Measurements from ENCODE around the gene L3MBTL3. TPM values are rescaled to one million over a fixed set of nuclear protein-coding genes. Genes with fewer than 3 reads are reported as not detected.

The L3MBTL3 gene
- total and polyA plus RNA-seq, 7 donors = 2.1 to 10.4 (median 4.2) TPM

DNA sequence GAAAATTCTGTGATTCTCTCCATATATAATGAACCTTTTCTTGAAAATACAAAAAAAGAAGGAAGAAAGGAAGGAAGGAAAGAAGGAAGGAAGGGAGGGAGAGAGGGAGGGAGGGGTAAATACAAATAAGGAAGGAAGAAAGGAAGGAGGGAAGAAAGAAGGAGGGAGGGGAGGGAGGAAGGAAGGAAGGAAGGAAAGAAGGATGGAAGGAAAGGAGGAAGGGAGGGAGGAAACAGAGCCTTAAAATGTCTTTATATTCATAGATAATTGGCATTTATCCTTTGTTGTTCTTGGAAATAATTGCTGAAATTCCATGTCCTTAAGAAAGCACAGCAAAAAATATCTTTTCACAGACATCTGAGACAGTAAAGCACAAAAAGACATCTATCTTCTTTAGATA is 164.1 kb downstream of the L3MBTL3 start:
- no peaks in the 10 kb centered on the region for H3K9me3 ChIP-seq
- intact Hi-C loops (cut with DNase I) = no loop called here
- TF ChIP-seq EP300 (IDR thresholded peaks at IDR 0.05) (no peak), POLR2AphosphoS5 (IDR thresholded peaks at IDR 0.05) (no peak), POLR2A (IDR thresholded peaks at IDR 0.05) (no peak)
- TF ChIP-seq, protein P1, sequence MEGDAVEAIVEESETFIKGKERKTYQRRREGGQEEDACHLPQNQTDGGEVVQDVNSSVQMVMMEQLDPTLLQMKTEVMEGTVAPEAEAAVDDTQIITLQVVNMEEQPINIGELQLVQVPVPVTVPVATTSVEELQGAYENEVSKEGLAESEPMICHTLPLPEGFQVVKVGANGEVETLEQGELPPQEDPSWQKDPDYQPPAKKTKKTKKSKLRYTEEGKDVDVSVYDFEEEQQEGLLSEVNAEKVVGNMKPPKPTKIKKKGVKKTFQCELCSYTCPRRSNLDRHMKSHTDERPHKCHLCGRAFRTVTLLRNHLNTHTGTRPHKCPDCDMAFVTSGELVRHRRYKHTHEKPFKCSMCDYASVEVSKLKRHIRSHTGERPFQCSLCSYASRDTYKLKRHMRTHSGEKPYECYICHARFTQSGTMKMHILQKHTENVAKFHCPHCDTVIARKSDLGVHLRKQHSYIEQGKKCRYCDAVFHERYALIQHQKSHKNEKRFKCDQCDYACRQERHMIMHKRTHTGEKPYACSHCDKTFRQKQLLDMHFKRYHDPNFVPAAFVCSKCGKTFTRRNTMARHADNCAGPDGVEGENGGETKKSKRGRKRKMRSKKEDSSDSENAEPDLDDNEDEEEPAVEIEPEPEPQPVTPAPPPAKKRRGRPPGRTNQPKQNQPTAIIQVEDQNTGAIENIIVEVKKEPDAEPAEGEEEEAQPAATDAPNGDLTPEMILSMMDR (IDR thresholded peaks at IDR 0.05) = no peak

DNA sequence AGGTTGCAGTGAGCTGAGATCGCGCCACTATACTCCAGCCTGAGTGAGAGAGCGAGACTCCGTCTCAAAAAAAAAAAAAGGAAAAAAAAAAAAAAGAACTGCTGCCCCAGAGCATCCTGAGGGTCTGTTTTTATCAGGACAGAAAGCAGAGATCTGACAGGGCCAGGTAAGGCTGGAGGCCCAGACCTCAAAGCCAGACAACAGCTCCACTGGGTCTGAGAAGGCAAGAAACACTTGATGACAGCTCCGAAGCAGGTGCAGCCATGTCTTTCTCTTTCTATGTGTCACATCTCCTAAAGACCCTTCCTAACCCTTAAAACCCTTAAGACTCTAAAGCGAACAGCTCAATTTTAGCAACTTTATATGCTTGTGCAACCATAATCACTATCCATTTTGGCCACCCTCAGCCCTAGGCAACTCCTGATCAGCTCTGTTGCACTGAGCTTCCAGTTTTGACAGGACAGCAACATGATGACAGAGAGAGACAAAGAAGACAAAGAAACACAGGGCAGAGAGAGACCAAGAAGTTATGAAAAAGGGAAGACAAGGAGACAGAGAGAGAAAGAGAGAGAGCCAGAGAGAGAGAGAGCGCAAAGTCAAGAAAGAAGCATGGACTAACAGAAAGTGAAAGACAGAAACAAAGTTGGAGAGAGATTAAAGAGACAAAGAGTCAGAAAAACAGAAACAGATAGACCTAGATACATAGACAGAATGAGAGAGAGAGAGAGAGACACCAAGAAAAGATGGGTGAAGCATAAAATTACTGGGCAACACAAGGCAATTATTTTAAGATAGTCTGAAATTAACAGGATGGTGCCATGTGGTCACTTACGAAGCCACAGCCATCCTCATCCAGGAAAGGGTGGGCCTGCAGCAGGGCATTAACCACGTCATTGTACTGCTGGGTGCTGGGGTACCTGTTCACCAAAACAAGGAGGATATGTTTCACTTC is 165.2 kb downstream of the L3MBTL3 start:
- Histone ChIP-seq H3K27me3 (no peaks in the 10 kb centered on the region), H3K36me3 (no peaks in the 10 kb centered on the region), H3K4me3 (no peak overlapping the region), H3K9me3 (no peaks in the 10 kb centered on the region), H3K27ac (no peak overlapping the region), H3K4me1 (no peaks in the 10 kb centered on the region)
- intact Hi-C loops (cut with DNase I) = no loop called here
- 84 to 93% methylated on average over 9 of the region's 9 CpGs for WGBS, 2 donors
- DNase-seq = no peak
- TF ChIP-seq, protein P1 (IDR thresholded peaks at IDR 0.05) = no peak
- TF ChIP-seq EP300 (IDR thresholded peaks at IDR 0.05) = no peak
- TF ChIP-seq POLR2AphosphoS5 (IDR thresholded peaks at IDR 0.05) = no peak
- TF ChIP-seq POLR2A (IDR thresholded peaks at IDR 0.05) = no peak

More for the DNA sequence above, 164.1 kb downstream of the L3MBTL3 start:
- Histone ChIP-seq H3K27me3 (no peaks in the 10 kb centered on the region), H3K36me3 (no peaks in the 10 kb centered on the region), H3K4me1 (no peaks in the 10 kb centered on the region), H3K4me3 (no peak overlapping the region), H3K27ac (no peak overlapping the region)
- DNase-seq = no peak

DNA sequence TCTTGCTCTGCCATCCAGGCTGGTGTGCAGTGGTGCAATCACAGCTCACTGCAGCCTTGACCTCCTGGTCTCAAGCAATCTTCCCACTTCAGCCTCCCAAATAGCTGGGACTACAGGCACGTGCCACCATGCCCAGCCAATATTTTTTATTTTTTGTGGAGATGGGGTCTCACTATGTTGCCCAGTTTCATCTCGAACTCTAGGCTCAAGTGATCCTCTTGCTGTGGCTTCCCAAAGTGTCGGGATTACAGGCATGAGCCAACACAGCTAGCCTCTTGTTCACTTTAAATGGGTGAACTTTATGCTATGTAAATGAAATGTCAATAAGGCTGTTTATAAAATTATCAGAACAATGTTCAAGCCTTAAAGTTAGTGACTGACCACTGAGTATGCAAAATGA is 167.3 kb downstream of the L3MBTL3 start:
- H3K4me1 ChIP-seq = no peaks in the 10 kb centered on the region
- H3K36me3 ChIP-seq = no peaks in the 10 kb centered on the region
- 92 to 93% methylated on average over 3 of the region's 3 CpGs for WGBS, 2 donors
- H3K4me3 ChIP-seq = no peak overlapping the region
- intact Hi-C loops (cut with DNase I) = no loop called here
- TF ChIP-seq POLR2AphosphoS5 (IDR thresholded peaks at IDR 0.05) (no peak), EP300 (IDR thresholded peaks at IDR 0.05) (no peak), POLR2A (IDR thresholded peaks at IDR 0.05) (no peak)
- TF ChIP-seq, protein P1 (IDR thresholded peaks at IDR 0.05) = no peak
- no peak for DNase-seq
- H3K9me3 ChIP-seq = no peaks in the 10 kb centered on the region
- no peak overlapping the region for H3K27ac ChIP-seq
- H3K27me3 ChIP-seq = no peaks in the 10 kb centered on the region

DNA sequence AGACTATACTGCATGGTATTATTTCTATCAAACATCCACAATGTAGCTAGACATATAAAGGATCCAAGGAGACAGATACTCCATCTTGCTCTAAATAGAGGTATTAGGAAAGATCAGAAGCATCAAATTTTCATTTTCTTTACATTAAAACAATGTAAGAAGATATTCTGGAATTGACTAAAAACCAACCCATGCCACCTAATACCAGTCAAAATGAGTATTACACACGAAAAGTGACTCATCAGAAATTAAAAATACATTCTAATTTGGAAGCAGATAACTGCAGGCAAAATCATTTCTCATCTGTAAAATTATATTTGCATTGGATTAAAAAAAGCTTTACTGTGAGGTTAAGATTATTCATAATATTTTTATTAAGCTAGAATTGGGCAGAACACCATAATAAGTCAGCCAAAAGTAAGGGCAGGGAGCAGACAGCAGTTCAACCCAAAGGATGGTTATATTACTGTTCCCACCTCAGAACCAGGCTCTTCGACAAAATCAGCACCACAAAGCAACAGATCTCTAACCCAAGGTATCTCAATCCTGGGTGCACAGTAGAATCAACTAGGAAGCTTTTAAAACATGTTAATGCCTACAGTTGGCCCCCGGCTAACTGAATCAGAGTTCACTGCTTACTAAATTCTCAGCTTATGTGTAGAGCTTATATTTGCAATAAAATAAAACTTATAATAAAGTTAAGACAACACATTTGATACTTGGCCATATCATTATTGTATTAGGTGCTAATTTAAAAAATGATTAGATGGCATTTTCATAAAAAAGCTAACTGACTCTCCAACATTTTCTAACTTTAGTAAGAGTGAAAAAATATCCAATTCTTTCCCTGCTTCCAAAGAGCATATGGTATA is 169.2 kb downstream of the L3MBTL3 start:
- Histone ChIP-seq H3K27ac (no peak overlapping the region), H3K9me3 (no peaks in the 10 kb centered on the region), H3K36me3 (no peaks in the 10 kb centered on the region), H3K27me3 (no peaks in the 10 kb centered on the region), H3K4me1 (no peaks in the 10 kb centered on the region), H3K4me3 (no peak overlapping the region)
- TF ChIP-seq POLR2A (IDR thresholded peaks at IDR 0.05) (no peak), POLR2AphosphoS5 (IDR thresholded peaks at IDR 0.05) (no peak), EP300 (IDR thresholded peaks at IDR 0.05) (no peak)
- TF ChIP-seq, protein P1 (IDR thresholded peaks at IDR 0.05) = no peak
- DNase-seq = no peak
- intact Hi-C loops (cut with DNase I) = no loop called here
- 89% methylated on average over 3 of the region's 3 CpGs for WGBS, 2 donors
